Smooth muscle cell of the pulmonary artery (primary cell): ENCODE data around the gene TXNDC16. TPM values are rescaled to one million over a fixed set of nuclear protein-coding genes. Genes with fewer than 3 reads are reported as not detected.

ENCODE experiments used
- total RNA-seq: library from RNA; depleted of rRNA; stranded (reverse); fragments of >200 nt; gene quantifications from 2 replicates; pipeline ENCODE4 v1.2.3, GENCODE V29; 2014

TXNDC16 gene
- 3.9 and 4.9 TPM in 2 replicates for total RNA-seq

GRCh38 chr14:52552063-52552988 lies at the start of gene TXNDC16, which contains the start of gene GPR137C:
Gene TXNDC16 (minus strand): TSS chr14:52552505. CDS start chr14:52543557, 8,948 bp downstream.
Gene GPR137C (plus strand): TSS chr14:52552836. CDS start chr14:52553148, 312 bp downstream.

Other genes with a start within 250 kb of the TXNDC16 start
- 3.8 and 8.2 TPM in 2 replicates for gene PTGER2, start 238.2 kb downstream of the TXNDC16 start, total RNA-seq
- 0.33 and 0.39 TPM in 2 replicates for gene GPR137C, start 331 bp upstream of the TXNDC16 start, total RNA-seq
- gene ERO1A, start 143.1 kb upstream of the TXNDC16 start, total RNA-seq, result 162 and 230 TPM in 2 replicates
- gene PSMC6, start 154.7 kb upstream of the TXNDC16 start, total RNA-seq, result 90.2 and 97.8 TPM in 2 replicates
- 17.2 and 19.5 TPM in 2 replicates for gene STYX, start 177.7 kb upstream of the TXNDC16 start, total RNA-seq
- gene GNPNAT1, start 239.1 kb upstream of the TXNDC16 start, total RNA-seq, result 33.1 and 33.5 TPM in 2 replicates